Loucy (cell line): Measurements from ENCODE around the gene CEP85L.

Experiments used
- CTCF ChIP-seq: fragments of 200-600 bp; sonication (generic); conservative IDR thresholded peaks from 2 replicates; pipeline ENCODE4 v1.5.1; 2014; ENCODE audit warnings: mild to moderate bottlenecking, antibody characterized with exemption, low read length
- EZH2phosphoT487 ChIP-seq: fragments of 200-600 bp; IDR thresholded peaks from 2 replicates; pipeline ENCODE4 v1.6.1; 2018; ENCODE audit warnings: antibody characterized with exemption, mild to moderate bottlenecking, moderate library complexity, borderline replicate concordance

- TF ChIP-seq CTCF = no peak
- TF ChIP-seq EZH2phosphoT487 = no peak
Measured at GRCh38 chr6:118577972-118578371, 73.4 kb downstream of the CEP85L start.
